Heart left ventricle (tissue), 16 donors: Measurements from ENCODE around the gene DNM3. TPM values are rescaled to one million over a fixed set of nuclear protein-coding genes. Genes with fewer than 3 reads are reported as not detected.

Experiments used
- ATAC-seq, 4 donors: fragments of 200-7000 bp; cut with Tn5 transposase; one replicate each; pipeline ENCODE4 v1.9.1; 2020 to 2022; ENCODE audit warnings: moderate library complexity in 4 of 4, mild to moderate bottlenecking in 3 of 4, moderate number of reproducible peaks in 1 of 4
- DNase-seq, 5 donors: peaks; one replicate each; pipeline ENCODE4 v3.0.0-alpha.2; 2020
- H3K27ac ChIP-seq, 12 donors: fragments of 200-600 bp; sonication (generic) in 4 of 12; one replicate each; pipeline versions ENCODE4 v1.5.0 to v1.8.0; 2016 to 2022; ENCODE audit warnings: mild to moderate bottlenecking in 2 of 12
- H3K27me3 ChIP-seq, 9 donors: fragments of 200-600 bp; sonication (generic) in 2 of 9; one replicate each; pipeline versions ENCODE4 v1.5.1 to v1.8.0; 2016 to 2022; ENCODE audit warnings: mild to moderate bottlenecking in 3 of 9
- H3K36me3 ChIP-seq, 9 donors: fragments of 200-600 bp; sonication (generic) in 2 of 9; one replicate each; pipeline versions ENCODE4 v1.5.0 to v1.8.0; 2018 to 2022; ENCODE audit warnings: mild to moderate bottlenecking in 2 of 9
- H3K4me1 ChIP-seq, 12 donors: fragments of 200-600 bp; sonication (generic) in 4 of 12; one replicate each; pipeline versions ENCODE4 v1.5.0 to v1.8.0; 2016 to 2022; ENCODE audit warnings: mild to moderate bottlenecking in 3 of 12
- H3K4me3 ChIP-seq, 12 donors: fragments of 200-600 bp; sonication (generic) in 4 of 12; one replicate each; pipeline versions ENCODE4 v1.5.0 to v1.8.0; 2017 to 2022; ENCODE audit warnings: mild to moderate bottlenecking in 9 of 12, moderate library complexity in 4 of 12
- H3K9me3 ChIP-seq, 12 donors: fragments of 200-600 bp; sonication (generic) in 4 of 12; one replicate each; pipeline versions ENCODE4 v1.5.0 to v1.8.0; 2016 to 2022; ENCODE audit warnings: mild to moderate bottlenecking in 1 of 12
- POLR2A ChIP-seq, 2 donors: fragments of 450-650 bp; IDR thresholded peaks; one replicate each; pipeline ENCODE4 v1.6.1; 2017; ENCODE audit warnings: antibody characterized with exemption in 2 of 2, mild to moderate bottlenecking in 2 of 2, moderate library complexity in 2 of 2
- whole genome bisulfite sequencing, 4 donors: extraction: QIAGEN DNeasy Blood & Tissue Kit in 2 of 4; methylation state at CpG; one replicate each; pipeline versions ENCODE4 v1.1.5 to v1.1.7; 2013 to 2018; 5-methylcytosine and 5-hydroxymethylcytosine counted together
- intact Hi-C, 10 donors: fragments of 100-400 bp; cut with DNase I; formaldehyde crosslinking; loops; one replicate each; pipeline versions ENCODE4 v1.11.1 to v1.14.2; 2022
- polyA plus RNA-seq, 2 donors: library from polyadenylated mRNA; stranded (reverse); fragments of 200-250 nt; gene quantifications; one replicate each; pipeline ENCODE4 v1.2.3, GENCODE V29; 2013
- total RNA-seq, 9 donors: library from RNA; depleted of rRNA in 2 of 9; stranded (reverse); fragments of >200 nt in 2 of 9; fragmentation: NEBNext Ultra II Directional in 3 of 9; extraction: Animal tissue kit (Norgen Biotek cat#: 25700) in 3 of 9; gene quantifications; one replicate each; pipeline versions ENCODE4 v1.1.0 to v1.2.4, GENCODE V29; 2016 to 2023
- TF ChIP-seq, protein P1 (sequence below), 12 donors: fragments of 200-600 bp; sonication (generic) in 4 of 12; IDR thresholded peaks; one replicate each; pipeline versions ENCODE4 v1.5.0 to v1.8.0; 2018 to 2022; ENCODE audit warnings: antibody characterized with exemption in 12 of 12, mild to moderate bottlenecking in 5 of 12
- donor health status: ischemic (EF 13 %, LVEDD 7.1; RV severe dilation, severe dysfunction).
- donor health status: healthy with polysubstance abuse.
- donor health status: DM: no; HTN: yes; CAD: no.
- donor health status: DM: no; HTN: no; CAD: no.
- donor health status: ischemic (EF 25% LVEDD 6.9; RV normal size, moderate dysfunction).
- donor health status: ischemic (EF 25% LVEDD 5.7; RV mildly dilated, moderate dysfunction).
- donor health status: healthy.
- donor health status: DM: yes; HTN: yes; CAD: no.
- donor health status: ischemic (EF 35%, LVEDD 5.7; RV mildly dilated, moderate dysfunction).
- donor health status: nonischemic (EF 11% LVEDD 7.7; RV severe dilation, severe dysfunction).
- donor health status: DM: yes; HTN: yes; CAD: no.
- donor health status: PGD.
- donor health status: ischemic (EF 29% LVEDD 5.4; RV normal size, mild dysfunction).
- donor health status: nonischemic (EF 23%, LVEDD 6.1; RV moderate dilation, normal function).

Gene DNM3
- total and polyA plus RNA-seq, 11 donors = 0.44 to 3.9 (median 1.9) TPM

DNA sequence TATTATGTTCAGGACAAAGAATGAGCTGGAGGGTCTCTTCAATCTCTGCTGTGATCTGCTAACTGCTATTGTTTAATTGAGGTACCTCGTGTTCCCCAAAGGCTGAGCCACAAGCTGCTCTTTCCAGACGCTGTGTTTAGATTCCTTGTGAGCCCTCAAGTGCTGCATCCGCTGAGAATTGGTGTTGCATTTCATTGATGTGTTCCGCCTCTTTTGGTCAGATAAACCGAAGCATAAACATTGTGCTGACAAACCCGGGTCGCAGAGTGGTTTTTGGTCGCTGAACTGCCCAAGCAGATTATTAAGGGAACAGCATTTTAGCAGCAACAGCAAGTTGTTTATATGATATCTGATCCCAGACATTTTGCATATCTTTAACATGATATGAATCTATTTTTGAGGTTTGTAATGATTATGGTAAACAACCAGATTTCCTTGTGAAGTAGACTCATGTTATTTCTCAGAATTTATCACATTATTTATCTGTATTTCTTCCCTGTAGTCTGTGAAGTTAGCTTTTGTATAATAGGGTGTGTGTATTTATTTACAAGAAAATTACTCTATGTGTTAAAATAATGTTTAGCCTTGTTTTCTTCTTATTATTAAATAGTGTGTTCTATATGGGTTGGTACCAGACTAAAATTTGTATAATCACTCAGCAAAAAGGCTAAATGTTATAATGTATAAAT lies 362.0 kb downstream of the DNM3 start:
- Histone ChIP-seq H3K27me3 (no peaks in the 10 kb centered on the region), H3K9me3 (peaks cover 0 to 20% (median 11%) of the 10 kb centered on the region in 12 donors), H3K27ac (no peak overlapping the region), H3K4me1 (no peaks in the 10 kb centered on the region), H3K4me3 (no peak overlapping the region), H3K36me3 (no peaks in the 10 kb centered on the region)
- 62 to 73% (median 67%) methylated on average over 8 of the region's 8 CpGs for WGBS, 4 donors
- intact Hi-C loops = no loop called here
- TF ChIP-seq, protein P1, sequence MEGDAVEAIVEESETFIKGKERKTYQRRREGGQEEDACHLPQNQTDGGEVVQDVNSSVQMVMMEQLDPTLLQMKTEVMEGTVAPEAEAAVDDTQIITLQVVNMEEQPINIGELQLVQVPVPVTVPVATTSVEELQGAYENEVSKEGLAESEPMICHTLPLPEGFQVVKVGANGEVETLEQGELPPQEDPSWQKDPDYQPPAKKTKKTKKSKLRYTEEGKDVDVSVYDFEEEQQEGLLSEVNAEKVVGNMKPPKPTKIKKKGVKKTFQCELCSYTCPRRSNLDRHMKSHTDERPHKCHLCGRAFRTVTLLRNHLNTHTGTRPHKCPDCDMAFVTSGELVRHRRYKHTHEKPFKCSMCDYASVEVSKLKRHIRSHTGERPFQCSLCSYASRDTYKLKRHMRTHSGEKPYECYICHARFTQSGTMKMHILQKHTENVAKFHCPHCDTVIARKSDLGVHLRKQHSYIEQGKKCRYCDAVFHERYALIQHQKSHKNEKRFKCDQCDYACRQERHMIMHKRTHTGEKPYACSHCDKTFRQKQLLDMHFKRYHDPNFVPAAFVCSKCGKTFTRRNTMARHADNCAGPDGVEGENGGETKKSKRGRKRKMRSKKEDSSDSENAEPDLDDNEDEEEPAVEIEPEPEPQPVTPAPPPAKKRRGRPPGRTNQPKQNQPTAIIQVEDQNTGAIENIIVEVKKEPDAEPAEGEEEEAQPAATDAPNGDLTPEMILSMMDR (IDR thresholded peaks at IDR 0.05) = no peak
- no peak for TF ChIP-seq POLR2A (IDR thresholded peaks at IDR 0.05)
- no peak for ATAC-seq
- no peak for DNase-seq

DNA sequence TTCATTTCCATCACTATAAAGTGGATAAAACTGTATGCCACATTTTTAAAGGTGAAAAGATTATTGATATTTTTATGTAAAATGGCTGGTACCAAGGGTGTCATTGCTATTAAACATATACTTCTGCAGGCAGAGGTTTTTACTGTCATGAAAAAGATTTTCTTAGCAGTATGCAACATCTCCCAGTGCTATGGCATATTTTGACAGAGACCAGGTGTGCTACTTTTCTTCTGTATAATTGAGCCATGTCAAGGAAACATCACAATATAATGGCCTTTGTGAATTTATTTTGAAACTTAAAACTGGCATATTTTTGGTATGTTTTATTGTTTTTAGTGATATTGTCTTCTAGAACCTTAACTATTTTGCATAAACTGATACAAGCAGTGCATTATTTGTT lies 362.6 kb downstream of the DNM3 start:
- Histone ChIP-seq H3K27ac (no peak overlapping the region), H3K4me3 (no peak overlapping the region), H3K27me3 (no peaks in the 10 kb centered on the region), H3K4me1 (no peaks in the 10 kb centered on the region), H3K36me3 (no peaks in the 10 kb centered on the region), H3K9me3 (peaks cover 0 to 14% (median 5%) of the 10 kb centered on the region in 12 donors)
- TF ChIP-seq POLR2A (IDR thresholded peaks at IDR 0.05) = no peak
- TF ChIP-seq, protein P1 (IDR thresholded peaks at IDR 0.05) = no peak
- intact Hi-C loops = no loop called here
- no peak for DNase-seq
- no peak for ATAC-seq

DNA sequence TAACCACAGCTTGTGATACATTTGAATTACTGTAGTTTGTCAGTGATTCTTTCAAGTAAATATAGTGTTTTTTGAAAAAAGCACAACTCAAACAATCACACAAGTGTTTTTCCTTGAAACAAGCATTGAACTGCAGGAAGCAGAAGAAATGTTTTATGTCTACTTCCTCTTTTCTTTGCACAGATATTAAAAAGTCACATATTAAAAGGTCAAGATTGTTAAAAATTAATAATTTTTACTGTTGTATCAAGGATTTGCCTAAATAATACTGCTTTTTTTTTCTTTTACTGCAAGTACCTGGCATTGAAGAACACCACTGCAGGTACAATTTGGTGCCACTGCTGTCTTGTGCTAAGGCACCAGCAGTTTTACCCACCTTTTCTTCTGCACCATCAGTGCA lies 365.0 kb downstream of the DNM3 start:
- no peak overlapping the region for H3K27ac ChIP-seq
- H3K27me3 ChIP-seq = no peaks in the 10 kb centered on the region
- ATAC-seq (no peak), DNase-seq (no peak)
- H3K36me3 ChIP-seq = no peaks in the 10 kb centered on the region
- no peak for TF ChIP-seq POLR2A (IDR thresholded peaks at IDR 0.05)
- TF ChIP-seq, protein P1 (IDR thresholded peaks at IDR 0.05) = no peak
- intact Hi-C loops = no loop called here
- no peaks in the 10 kb centered on the region for H3K4me1 ChIP-seq
- H3K4me3 ChIP-seq = no peak overlapping the region
- H3K9me3 ChIP-seq = peaks cover 0 to 6% (median 0%) of the 10 kb centered on the region in 12 donors

DNA sequence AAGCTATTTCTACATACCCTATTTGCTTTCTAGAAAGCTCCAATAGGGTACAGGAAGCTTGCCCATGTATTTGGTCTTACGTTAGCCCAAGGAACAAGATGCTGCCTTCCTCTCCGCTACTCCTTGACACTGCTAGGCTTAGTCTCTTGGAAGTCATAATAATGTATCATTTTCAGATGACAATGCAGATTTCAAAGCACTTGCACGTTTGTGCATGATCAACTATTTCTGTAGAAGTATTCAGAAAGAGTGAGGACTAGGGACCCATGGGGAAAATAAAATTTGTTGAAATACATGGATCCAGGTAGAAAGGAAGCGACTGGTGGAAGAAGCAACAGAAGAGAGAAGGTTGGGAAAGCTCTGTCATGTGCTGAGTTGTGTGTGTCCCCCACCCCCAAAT lies 367.3 kb downstream of the DNM3 start:
- WGBS, 4 donors = 93 to 95% (median 94%) methylated on average over 4 of the region's 4 CpGs
- Histone ChIP-seq H3K36me3 (no peaks in the 10 kb centered on the region), H3K4me3 (no peak overlapping the region), H3K27ac (no peak overlapping the region), H3K4me1 (no peaks in the 10 kb centered on the region), H3K27me3 (no peaks in the 10 kb centered on the region), H3K9me3 (peaks cover 0 to 6% (median 0%) of the 10 kb centered on the region in 12 donors)
- DNase-seq (no peak), ATAC-seq (no peak)
- TF ChIP-seq, protein P1 (IDR thresholded peaks at IDR 0.05) = no peak
- TF ChIP-seq POLR2A (IDR thresholded peaks at IDR 0.05) = no peak
- intact Hi-C loops = no loop called here
